ENCODE results near the gene CHST1. TPM values are rescaled to one million over a fixed set of nuclear protein-coding genes. Genes with fewer than 3 reads are reported as not detected.

Gene CHST1
- total RNA-seq, 2 experiments from 2014 or later: not detected

DNA sequence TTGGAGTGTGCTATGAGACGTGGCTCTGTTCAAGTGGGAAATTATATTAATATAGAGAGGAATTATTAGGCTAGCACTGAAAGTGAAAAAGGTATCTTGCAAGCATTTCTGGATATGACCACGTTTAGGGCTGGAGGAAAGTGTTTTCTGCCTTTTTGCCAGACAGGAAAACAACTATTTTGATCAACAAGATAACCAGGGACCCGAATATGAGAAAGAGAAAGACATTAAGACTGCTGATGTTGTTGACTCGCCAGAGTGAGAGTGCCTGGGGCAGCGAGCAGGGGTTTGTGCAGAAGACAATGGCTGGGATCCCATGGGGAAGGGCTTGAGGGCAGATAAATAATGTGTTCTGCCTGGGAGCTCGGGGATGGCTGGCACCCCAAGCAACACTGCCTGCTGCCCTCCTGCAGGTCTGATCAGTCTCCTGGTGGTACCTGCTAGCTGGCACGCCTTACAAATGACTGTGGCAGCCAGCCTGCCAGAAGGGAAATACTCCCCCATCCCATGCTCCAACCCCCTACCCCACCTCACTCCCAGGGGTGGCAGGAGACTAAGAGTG lies 23.1 kb upstream of the CHST1 start:
- CTCF ChIA-PET (ENCODE audit: unreplicated experiment): no interaction called here
- TF ChIP-seq, protein P1, sequence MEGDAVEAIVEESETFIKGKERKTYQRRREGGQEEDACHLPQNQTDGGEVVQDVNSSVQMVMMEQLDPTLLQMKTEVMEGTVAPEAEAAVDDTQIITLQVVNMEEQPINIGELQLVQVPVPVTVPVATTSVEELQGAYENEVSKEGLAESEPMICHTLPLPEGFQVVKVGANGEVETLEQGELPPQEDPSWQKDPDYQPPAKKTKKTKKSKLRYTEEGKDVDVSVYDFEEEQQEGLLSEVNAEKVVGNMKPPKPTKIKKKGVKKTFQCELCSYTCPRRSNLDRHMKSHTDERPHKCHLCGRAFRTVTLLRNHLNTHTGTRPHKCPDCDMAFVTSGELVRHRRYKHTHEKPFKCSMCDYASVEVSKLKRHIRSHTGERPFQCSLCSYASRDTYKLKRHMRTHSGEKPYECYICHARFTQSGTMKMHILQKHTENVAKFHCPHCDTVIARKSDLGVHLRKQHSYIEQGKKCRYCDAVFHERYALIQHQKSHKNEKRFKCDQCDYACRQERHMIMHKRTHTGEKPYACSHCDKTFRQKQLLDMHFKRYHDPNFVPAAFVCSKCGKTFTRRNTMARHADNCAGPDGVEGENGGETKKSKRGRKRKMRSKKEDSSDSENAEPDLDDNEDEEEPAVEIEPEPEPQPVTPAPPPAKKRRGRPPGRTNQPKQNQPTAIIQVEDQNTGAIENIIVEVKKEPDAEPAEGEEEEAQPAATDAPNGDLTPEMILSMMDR (conservative IDR thresholded peaks at IDR 0.05; ENCODE audit: low read length): no peak
- TF ChIP-seq EZH2phosphoT487 (IDR thresholded peaks at IDR 0.05; ENCODE audit: borderline replicate concordance, low read depth, low read length): no peak
- no peak overlapping the region for H3K4me3 ChIP-seq (ENCODE audit: low read depth, low read length, poor library complexity, severe bottlenecking)
- no peak for DNase-seq (ENCODE audit: low spot score)
- H4K20me1 ChIP-seq (ENCODE audit: insufficient read depth, low read length): no peaks in the 10 kb centered on the region
- H2AFZ ChIP-seq (ENCODE audit: low read length): no peak overlapping the region
- no peaks in the 10 kb centered on the region for H3K79me2 ChIP-seq (ENCODE audit: insufficient read depth, low read depth, low read length)
- BruUV-seq (replicated peaks): no TSS peak
- no peaks in the 10 kb centered on the region for H3K4me1 ChIP-seq (ENCODE audit: insufficient read depth, low read length, poor library complexity, severe bottlenecking)
- no peak overlapping the region for H3K27ac ChIP-seq (ENCODE audit: low read depth, low read length, poor library complexity, severe bottlenecking)
- POLR2A ChIA-PET: no interaction called here
- no peak overlapping the region for H3K4me2 ChIP-seq (ENCODE audit: low read length)
- no peaks in the 10 kb centered on the region for H3K9me2 ChIP-seq (ENCODE audit: insufficient read depth, low read length)
- no peaks in the 10 kb centered on the region for H3K9me3 ChIP-seq (ENCODE audit: low read length)
- no peaks in the 10 kb centered on the region for H3K36me3 ChIP-seq (ENCODE audit: insufficient read depth, low read length)
- intact Hi-C loops (cut with micrococcal nuclease; ENCODE audit: unreplicated experiment): no loop called here

DNA sequence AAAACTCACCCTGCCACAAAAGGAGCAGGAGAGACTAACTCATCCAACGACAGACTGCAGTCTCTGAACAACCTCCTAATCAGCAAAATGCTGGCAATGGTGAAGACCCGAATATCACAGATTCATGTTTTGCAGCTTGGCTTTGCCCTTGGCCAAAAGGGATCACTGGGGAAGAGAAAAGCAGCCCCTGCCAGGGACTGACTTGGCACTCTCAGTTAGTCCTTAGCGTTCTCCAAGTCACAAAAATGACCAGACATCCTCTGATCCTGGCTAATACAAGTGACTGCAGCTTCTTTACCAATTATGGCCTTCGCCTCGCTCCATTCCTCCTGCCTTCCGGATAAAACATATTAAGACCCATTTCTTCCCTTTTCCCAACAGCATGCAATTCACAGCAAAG lies 22.4 kb upstream of the CHST1 start:
- Histone ChIP-seq H3K27ac (ENCODE audit: low read depth, low read length, poor library complexity, severe bottlenecking) (no peak overlapping the region), H3K79me2 (ENCODE audit: insufficient read depth, low read depth, low read length) (no peaks in the 10 kb centered on the region), H3K4me1 (ENCODE audit: insufficient read depth, low read length, poor library complexity, severe bottlenecking) (no peaks in the 10 kb centered on the region), H2AFZ (ENCODE audit: low read length) (no peak overlapping the region), H3K4me3 (ENCODE audit: low read depth, low read length, poor library complexity, severe bottlenecking) (no peak overlapping the region), H3K9me3 (ENCODE audit: low read length) (no peaks in the 10 kb centered on the region), H3K36me3 (ENCODE audit: insufficient read depth, low read length) (no peaks in the 10 kb centered on the region), H4K20me1 (ENCODE audit: insufficient read depth, low read length) (no peaks in the 10 kb centered on the region), H3K9me2 (ENCODE audit: insufficient read depth, low read length) (no peaks in the 10 kb centered on the region), H3K4me2 (ENCODE audit: low read length) (no peak overlapping the region)
- POLR2A ChIA-PET: no interaction called here
- DNase-seq (ENCODE audit: low spot score): no peak
- intact Hi-C loops (cut with micrococcal nuclease; ENCODE audit: unreplicated experiment): no loop called here
- BruUV-seq (replicated peaks): no TSS peak
- TF ChIP-seq EZH2phosphoT487 (IDR thresholded peaks at IDR 0.05; ENCODE audit: borderline replicate concordance, low read depth, low read length): no peak
- TF ChIP-seq, protein P1 (conservative IDR thresholded peaks at IDR 0.05; ENCODE audit: low read length): no peak
- CTCF ChIA-PET (ENCODE audit: unreplicated experiment): no interaction called here

DNA sequence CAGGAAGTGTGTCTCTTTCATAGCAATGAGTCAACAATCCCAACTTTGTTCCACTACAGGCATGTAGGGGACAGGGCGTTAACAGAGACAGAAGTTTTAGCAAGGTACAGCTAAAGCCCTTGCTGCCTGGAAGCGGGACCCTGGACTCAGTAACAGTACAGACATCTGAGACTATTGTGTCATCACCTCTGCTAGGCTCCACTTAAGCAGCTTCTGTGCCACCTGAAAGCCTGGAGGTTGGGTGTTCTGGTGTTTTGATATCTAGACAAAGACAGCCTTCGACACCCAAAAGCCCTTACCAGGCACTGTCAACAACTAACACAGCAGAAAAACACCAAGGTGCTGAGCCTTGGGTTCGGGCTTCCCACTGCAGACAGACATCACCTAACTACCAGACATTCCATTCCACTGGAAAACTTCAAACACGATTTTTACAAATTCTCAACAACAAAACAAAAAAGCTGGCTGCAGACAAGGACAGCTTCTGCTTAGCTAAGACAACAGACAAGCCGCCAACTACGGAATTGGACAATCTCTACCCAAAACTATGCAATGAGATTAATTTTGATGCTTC lies 20.6 kb upstream of the CHST1 start:
- H3K4me2 ChIP-seq (ENCODE audit: low read length): no peak overlapping the region
- no peaks in the 10 kb centered on the region for H3K79me2 ChIP-seq (ENCODE audit: insufficient read depth, low read depth, low read length)
- H4K20me1 ChIP-seq (ENCODE audit: insufficient read depth, low read length): no peaks in the 10 kb centered on the region
- no peak for TF ChIP-seq EZH2phosphoT487 (IDR thresholded peaks at IDR 0.05; ENCODE audit: borderline replicate concordance, low read depth, low read length)
- TF ChIP-seq, protein P1 (conservative IDR thresholded peaks at IDR 0.05; ENCODE audit: low read length): no peak
- CTCF ChIA-PET (ENCODE audit: unreplicated experiment): no interaction called here
- H2AFZ ChIP-seq (ENCODE audit: low read length): no peak overlapping the region
- no peak overlapping the region for H3K4me3 ChIP-seq (ENCODE audit: low read depth, low read length, poor library complexity, severe bottlenecking)
- H3K4me1 ChIP-seq (ENCODE audit: insufficient read depth, low read length, poor library complexity, severe bottlenecking): no peaks in the 10 kb centered on the region
- H3K9me3 ChIP-seq (ENCODE audit: low read length): no peaks in the 10 kb centered on the region
- no peak overlapping the region for H3K27ac ChIP-seq (ENCODE audit: low read depth, low read length, poor library complexity, severe bottlenecking)
- intact Hi-C loops (cut with micrococcal nuclease; ENCODE audit: unreplicated experiment): no loop called here
- no peaks in the 10 kb centered on the region for H3K36me3 ChIP-seq (ENCODE audit: insufficient read depth, low read length)
- POLR2A ChIA-PET: interaction anchor here (0.6 kb wide), 1 partner anchor 9 kb away, joined by 4 read pairs; no protein-coding TSS in a partner anchor
- no peak for DNase-seq (ENCODE audit: low spot score)
- no peaks in the 10 kb centered on the region for H3K9me2 ChIP-seq (ENCODE audit: insufficient read depth, low read length)
- BruUV-seq (replicated peaks): no TSS peak

All from OCI-LY7 (cell line).